HG02588 (cell line): ENCODE measurements around the gene SPATA2.

Experiments used
- ATAC-seq: cut with Tn5 transposase; IDR thresholded peaks from one replicate; pipeline ENCODE4 v1.9.1; 2021; ENCODE audit warnings: mild to moderate bottlenecking, moderate library complexity; ENCODE audit not compliant: unreplicated experiment

Gene SPATA2

DNA sequence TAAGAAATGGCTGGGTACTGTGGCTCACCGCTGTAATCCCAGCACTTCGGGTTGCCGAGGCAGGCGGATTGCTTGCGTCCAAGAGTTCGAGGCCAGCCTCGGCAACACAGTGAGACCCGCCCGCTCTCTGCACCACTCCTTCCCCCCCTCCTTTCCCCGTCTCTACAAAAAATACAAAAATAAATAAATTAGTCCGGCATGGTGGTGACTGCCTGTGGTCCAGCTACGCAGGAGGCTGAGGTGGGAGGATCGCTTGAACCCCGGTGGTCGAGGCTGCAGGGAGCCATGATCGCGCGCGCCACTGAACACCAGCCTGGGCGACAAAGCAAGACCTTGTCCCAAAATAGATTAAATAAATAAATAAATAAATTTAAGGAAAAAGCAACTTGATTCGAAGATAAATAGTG lies 20.4 kb upstream of the SPATA2 start:
- peak; percentile 2 for ATAC-seq

DNA sequence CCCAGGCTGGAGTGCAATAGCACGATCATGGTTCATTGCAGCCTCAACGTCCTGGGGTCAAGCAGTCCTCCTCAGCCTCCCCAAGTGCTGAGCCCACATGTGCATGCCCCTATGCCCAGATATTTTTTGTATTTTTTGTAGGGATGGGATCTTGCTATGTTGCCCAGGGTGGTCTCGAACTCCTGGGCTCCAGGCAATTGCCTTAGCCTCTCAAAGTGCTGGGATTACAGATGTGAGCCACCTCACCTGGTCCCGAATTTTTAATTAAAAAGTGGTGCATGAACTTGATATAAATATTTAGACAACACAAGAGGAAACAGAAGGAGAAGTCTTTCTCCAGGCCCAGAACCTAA lies 13.8 kb upstream of the SPATA2 start:
- ATAC-seq = no peak

- ATAC-seq = no peak
Measured at GRCh38 chr20:49928411-49929141, 13.2 kb upstream of the SPATA2 start.

DNA sequence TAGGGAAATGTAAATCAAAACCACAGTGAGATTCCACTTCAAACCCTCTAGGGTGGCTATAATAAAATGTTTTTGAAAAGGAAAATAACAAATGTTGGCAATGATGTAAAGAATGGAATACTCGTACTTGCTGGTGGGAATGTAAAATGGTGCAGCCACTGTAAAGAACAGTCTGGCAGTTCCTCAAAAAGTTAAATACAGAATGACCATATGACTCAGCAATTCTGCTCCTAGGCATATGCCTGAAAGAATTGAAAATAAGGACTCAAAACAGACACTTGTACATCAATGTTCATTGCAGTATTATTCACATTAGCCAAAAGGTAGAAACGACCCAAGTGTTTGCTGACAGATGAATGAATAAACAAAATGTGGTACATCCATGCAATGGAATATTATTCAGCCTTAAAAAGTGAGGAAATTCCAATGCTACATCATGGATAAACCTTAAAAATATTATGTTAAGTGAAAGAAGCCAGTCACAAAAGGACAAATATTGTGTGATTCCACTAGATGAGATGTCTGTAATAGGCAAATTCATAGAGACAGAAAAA lies 10.6 kb upstream of the SPATA2 start:
- no peak for ATAC-seq

- no peak for ATAC-seq
Measured at GRCh38 chr20:49924247-49924646, 8.9 kb upstream of the SPATA2 start.

GRCh38 chr20:49919461-49919860 lies 4.1 kb upstream of the SPATA2 start:
- ATAC-seq = no peak

DNA sequence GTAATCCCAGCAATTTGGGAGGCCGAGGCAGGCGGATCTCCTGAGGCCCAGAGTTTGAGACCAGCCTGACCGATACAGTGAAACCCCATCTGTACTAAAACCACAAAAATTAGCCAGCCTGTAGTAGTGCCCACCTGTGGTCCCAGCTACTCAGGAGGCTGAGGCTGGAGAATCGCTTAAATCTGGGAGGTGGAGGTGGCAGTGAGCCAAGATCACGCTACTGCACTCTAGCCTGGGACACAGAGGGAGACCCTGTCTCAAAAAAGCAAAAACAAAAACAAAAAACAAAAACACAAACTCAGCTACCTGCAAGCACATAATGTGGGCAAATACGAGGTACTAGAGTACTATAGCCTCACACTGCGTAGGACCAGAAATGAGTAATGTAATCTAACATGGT lies 3.7 kb upstream of the SPATA2 start:
- no peak for ATAC-seq

DNA sequence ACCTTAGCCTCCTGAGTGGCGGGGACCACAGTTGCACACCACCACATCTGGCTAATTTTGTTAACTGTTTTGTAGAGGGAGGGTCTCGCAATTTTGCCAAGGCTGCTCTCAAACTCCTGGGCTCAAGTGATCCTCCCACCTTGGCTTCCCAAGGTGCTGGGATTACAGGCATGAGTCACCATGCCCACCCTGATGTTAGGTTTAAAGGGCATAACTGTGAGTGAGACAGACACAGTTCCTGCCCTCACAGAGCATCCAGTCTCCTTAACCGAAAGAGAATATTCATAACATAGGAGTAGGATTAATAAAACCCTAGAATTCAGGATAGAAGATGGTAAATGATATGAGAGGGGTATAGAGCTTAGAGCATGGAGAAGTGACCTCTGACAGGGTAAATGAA lies 3.1 kb upstream of the SPATA2 start:
- no peak for ATAC-seq

- ATAC-seq = no peak
Measured at GRCh38 chr20:49916146-49917002, 1.0 kb upstream of the SPATA2 start.

- ATAC-seq = peak; percentile 33
Measured at GRCh38 chr20:49915118-49915379, 280 bp downstream of the SPATA2 start.

- ATAC-seq = peak; percentile 1
Measured at GRCh38 chr20:49914310-49915117, 815 bp downstream of the SPATA2 start.

DNA sequence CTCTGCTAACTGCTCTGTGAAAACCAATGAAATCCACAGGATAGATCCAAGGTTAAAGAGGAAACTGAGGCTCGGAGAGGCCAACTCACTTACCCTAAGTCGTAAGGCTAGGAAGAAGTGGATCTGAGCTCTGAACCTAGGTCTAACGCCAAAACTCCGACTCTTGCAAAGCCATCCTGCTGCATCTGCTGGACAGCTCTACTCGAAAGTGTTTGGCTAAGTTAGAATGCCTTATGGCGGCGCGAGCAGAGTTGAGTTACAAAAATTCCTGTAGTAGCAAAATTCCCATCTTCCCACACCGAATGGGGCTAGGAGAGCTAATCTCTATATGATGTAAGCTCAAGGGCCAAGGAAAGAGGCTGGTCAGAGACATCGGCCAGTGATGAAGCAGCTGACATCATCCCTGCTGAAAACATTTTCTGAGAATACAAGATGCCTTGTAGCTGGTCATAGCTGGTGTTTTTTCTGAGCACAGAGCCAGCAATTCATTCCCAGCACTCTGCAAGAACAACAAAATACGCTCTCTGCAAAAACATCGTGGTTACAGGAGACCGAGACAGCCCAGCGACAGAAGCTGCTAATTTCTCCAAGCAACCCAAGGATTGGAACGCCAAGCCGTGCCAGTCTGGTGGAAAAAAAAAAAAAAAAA lies 1.8 kb downstream of the SPATA2 start:
- no peak for ATAC-seq

- no peak for ATAC-seq
Measured at GRCh38 chr20:49910340-49910706, 5.0 kb downstream of the SPATA2 start.

- ATAC-seq = no peak
Measured at GRCh38 chr20:49909499-49910339, 5.6 kb downstream of the SPATA2 start.

DNA sequence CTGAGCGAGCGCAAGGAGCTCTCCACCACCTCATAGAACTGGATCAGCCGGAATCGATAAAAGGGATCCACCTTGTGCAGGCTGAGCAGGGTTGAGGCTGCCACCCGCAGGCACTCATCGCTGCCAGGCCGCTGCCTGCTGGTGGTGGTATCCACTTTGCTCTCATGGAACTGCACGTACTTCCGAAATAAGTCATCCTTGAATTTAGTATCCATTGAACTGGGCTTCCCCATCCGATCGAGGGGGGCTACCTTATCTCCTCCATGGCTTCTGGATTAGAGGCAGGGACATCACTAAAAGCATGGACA lies 7.1 kb downstream of the SPATA2 start:
- ATAC-seq = no peak

DNA sequence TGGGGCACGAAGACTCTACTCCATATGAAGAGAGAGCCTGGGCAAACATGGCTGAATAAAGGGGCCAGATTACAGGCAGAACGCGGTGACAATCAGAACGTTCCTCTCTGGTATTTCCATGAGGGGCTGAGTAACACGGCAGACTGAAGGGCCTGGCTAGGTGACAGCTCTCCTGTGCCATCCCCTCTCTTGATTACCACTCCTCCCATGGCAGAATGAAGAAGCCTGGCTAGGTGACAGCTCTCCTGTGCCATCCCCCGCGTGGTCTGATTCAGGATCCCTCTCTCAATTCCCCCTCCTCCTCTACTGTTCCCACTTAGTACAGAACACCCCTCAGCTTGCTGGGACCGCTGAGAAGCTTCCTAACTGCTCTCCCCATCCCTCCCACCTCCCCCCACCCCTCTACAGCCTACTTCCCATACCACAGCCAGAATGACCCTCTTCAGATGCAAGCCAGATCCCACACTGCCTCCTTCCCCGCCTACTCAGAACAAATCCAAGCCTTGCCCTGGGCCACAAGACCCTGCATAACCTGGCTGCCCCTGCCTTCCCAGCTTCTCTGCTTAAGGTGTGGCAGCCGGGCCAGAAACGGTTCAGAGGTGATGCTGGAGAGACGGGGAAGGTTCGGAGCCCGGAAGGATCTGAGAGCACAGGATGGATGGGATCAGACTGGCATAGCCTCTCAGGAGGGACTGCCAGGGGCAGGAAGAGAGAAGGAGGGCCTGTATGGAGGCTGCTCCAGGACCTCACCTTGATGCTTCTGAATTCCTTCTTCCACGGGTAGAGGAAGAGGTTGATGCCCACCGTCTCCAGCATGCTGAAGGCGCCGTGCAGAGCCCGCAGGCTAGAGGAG lies 7.7 kb downstream of the SPATA2 start:
- no peak for ATAC-seq

GRCh38 chr20:49906615-49907154 lies 8.6 kb downstream of the SPATA2 start:
- ATAC-seq = no peak

DNA sequence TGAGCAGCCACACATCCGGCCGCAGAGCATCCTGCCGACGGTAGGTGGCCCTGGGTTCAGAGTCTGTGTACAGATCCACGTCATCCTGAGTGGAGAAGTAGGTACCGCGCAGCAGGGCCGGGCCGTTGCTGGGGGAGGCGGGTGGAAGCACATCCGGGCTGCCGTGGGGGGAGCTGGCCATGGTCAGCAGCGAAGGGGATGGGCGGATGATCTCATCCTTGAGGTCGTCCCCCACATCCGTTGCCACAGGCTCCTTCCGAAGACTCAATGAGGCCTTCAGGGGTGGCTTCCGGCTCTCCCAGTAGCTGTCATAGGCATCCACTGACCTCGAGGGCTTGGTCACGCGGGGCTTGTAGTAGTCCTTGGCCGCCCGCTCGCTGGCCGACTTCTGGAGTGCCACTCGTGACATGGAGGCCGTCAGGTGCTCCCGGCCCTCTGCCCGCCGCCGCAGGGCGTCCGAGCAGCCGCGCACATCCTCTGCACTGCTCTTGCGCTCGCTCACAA lies 9.2 kb downstream of the SPATA2 start:
- no peak for ATAC-seq
